ENCODE measurements around the gene DCLK2. TPM values are rescaled to one million over a fixed set of nuclear protein-coding genes. Genes with fewer than 3 reads are reported as not detected.

Gene DCLK2
- total and polyA plus RNA-seq, 4 donors = 2.4 to 17.9 (median 12.7) TPM

DNA sequence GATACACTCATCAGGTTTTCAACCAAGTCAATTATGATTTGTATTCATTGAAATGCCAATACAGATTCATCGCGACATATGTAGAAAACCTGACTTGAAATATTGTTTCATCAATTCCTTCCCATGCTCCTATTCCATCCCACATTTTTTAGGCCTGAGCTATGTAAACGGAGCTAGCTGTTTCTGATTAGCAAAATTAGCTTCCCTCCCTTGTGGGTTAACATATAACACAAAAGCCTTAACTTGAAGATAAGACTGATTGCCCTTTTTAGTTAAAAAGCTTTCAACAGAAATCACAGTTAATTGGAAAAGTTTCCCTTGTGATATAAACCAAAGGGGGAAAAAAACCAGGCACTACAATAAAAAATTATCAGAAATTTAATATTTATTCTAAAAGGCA is 32.8 kb upstream of the DCLK2 start:
- ATAC-seq (ENCODE audit: low FRiP score) (no peak), DNase-seq (no peak)
- H3K4me1 ChIP-seq (ENCODE audit: control insufficient read depth in 1 of 2, insufficient read depth in 2 of 2, low read length in 2 of 2) = peaks cover 0 to 3% of the 10 kb centered on the region in 2 donors
- no peak overlapping the region for H3K4me3 ChIP-seq (ENCODE audit: low read length in 2 of 2)
- no peaks in the 10 kb centered on the region for H3K36me3 ChIP-seq (ENCODE audit: control insufficient read depth in 1 of 2, insufficient read depth in 2 of 2, low read length in 1 of 2)
- H3K9me3 ChIP-seq (ENCODE audit: control insufficient read depth, low read length) = no peaks in the 10 kb centered on the region
- intact Hi-C loops (cut with DNase I) = no loop called here
- no peaks in the 10 kb centered on the region for H3K27me3 ChIP-seq (ENCODE audit: control insufficient read depth in 1 of 2, insufficient read depth in 2 of 2, low read length in 1 of 2)
- 83 to 86% methylated on average over 3 of the region's 3 CpGs for WGBS, 2 donors
- H3K27ac ChIP-seq (ENCODE audit: low read depth in 1 of 2, low read length in 2 of 2) = no peak overlapping the region

DNA sequence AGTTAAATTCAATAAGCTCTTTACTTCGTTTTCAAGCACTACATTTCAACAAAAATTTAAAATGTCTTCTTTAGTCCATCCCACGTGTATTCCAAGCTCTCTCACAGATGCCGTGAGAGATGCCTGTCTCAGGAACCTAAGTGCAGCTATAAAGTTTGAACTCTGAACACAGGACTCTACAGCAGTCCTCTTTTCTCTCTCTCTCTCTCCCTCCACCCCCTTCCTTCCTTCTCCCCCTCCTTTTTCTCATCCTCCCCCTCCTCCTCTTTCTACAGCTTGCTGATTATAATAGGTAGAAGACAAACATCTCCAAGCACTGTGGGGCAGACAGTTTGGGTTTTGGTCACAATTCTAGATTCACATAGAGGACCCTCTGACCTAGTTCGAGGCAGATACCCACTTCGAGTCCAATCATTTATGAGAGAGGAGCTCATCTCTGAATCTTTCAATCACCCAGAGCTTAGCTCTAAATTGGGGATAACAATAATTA is 31.5 kb upstream of the DCLK2 start:
- ATAC-seq (ENCODE audit: low FRiP score) = no peak
- Histone ChIP-seq H3K27me3 (ENCODE audit: control insufficient read depth in 1 of 2, insufficient read depth in 2 of 2, low read length in 1 of 2) (no peaks in the 10 kb centered on the region), H3K9me3 (ENCODE audit: control insufficient read depth, low read length) (no peaks in the 10 kb centered on the region), H3K4me3 (ENCODE audit: low read length in 2 of 2) (no peak overlapping the region), H3K27ac (ENCODE audit: low read depth in 1 of 2, low read length in 2 of 2) (no peak overlapping the region), H3K4me1 (ENCODE audit: control insufficient read depth in 1 of 2, insufficient read depth in 2 of 2, low read length in 2 of 2) (peaks cover 0 to 3% of the 10 kb centered on the region in 2 donors), H3K36me3 (ENCODE audit: control insufficient read depth in 1 of 2, insufficient read depth in 2 of 2, low read length in 1 of 2) (no peaks in the 10 kb centered on the region)
- 73 to 80% methylated on average over 5 of the region's 5 CpGs for WGBS, 2 donors
- intact Hi-C loops (cut with DNase I) = no loop called here
- no peak for DNase-seq

DNA sequence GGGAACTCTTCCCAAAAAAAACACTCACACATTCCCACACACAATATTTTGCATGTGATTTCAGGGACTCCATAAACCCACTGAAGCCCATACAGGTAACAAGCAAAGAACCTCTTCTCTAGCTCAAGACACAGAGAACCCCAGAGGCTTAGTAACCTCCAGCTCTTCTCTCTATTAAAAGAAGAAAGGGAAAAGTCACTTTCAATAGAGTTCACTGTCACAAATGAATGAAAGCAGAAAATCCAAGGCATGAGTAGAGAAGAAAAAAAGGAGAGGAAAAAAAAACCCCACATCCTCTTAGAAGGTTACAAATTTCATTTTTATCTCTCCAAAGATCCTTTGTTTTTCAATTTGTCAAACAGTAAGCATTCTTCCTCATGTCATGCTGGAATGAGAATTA is 30.7 kb upstream of the DCLK2 start:
- intact Hi-C loops (cut with DNase I) = no loop called here
- ATAC-seq (ENCODE audit: low FRiP score) (no peak), DNase-seq (no peak)
- no peak overlapping the region for H3K27ac ChIP-seq (ENCODE audit: low read depth in 1 of 2, low read length in 2 of 2)
- H3K27me3 ChIP-seq (ENCODE audit: control insufficient read depth in 1 of 2, insufficient read depth in 2 of 2, low read length in 1 of 2) = no peaks in the 10 kb centered on the region
- H3K9me3 ChIP-seq (ENCODE audit: control insufficient read depth, low read length) = no peaks in the 10 kb centered on the region
- H3K4me1 ChIP-seq (ENCODE audit: control insufficient read depth in 1 of 2, insufficient read depth in 2 of 2, low read length in 2 of 2) = peaks cover 0 to 3% of the 10 kb centered on the region in 2 donors
- H3K4me3 ChIP-seq (ENCODE audit: low read length in 2 of 2) = no peak overlapping the region
- no peaks in the 10 kb centered on the region for H3K36me3 ChIP-seq (ENCODE audit: control insufficient read depth in 1 of 2, insufficient read depth in 2 of 2, low read length in 1 of 2)

DNA sequence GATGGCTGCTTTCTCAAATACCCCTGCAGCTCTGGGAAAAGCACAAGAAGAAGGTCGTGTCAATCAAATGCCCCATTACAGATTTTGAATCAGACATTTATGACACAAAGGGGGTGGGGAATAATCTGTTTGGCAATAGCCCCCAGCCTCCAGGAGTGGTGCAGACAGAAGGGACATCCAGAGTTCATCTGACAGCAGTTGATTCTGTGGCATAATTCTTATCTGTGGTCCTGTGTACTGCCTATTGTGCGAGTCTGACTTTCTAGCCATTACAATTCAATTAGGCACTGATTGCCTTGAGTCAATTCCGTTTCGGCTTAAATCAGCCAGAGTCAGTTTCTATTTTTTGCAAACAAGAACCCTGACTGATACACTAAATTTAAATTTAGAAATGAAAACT is 28.6 kb upstream of the DCLK2 start:
- H3K9me3 ChIP-seq (ENCODE audit: control insufficient read depth, low read length) = no peaks in the 10 kb centered on the region
- H3K4me3 ChIP-seq (ENCODE audit: low read length in 2 of 2) = no peak overlapping the region
- no peak for ATAC-seq (ENCODE audit: low FRiP score)
- H3K27me3 ChIP-seq (ENCODE audit: control insufficient read depth in 1 of 2, insufficient read depth in 2 of 2, low read length in 1 of 2) = no peaks in the 10 kb centered on the region
- no peak for DNase-seq
- H3K36me3 ChIP-seq (ENCODE audit: control insufficient read depth in 1 of 2, insufficient read depth in 2 of 2, low read length in 1 of 2) = no peaks in the 10 kb centered on the region
- intact Hi-C loops (cut with DNase I) = no loop called here
- 43 to 51% methylated on average over 4 of the region's 4 CpGs for WGBS, 2 donors
- H3K27ac ChIP-seq (ENCODE audit: low read depth in 1 of 2, low read length in 2 of 2) = no peak overlapping the region
- peaks cover 0 to 3% of the 10 kb centered on the region in 2 donors for H3K4me1 ChIP-seq (ENCODE audit: control insufficient read depth in 1 of 2, insufficient read depth in 2 of 2, low read length in 2 of 2)

DNA sequence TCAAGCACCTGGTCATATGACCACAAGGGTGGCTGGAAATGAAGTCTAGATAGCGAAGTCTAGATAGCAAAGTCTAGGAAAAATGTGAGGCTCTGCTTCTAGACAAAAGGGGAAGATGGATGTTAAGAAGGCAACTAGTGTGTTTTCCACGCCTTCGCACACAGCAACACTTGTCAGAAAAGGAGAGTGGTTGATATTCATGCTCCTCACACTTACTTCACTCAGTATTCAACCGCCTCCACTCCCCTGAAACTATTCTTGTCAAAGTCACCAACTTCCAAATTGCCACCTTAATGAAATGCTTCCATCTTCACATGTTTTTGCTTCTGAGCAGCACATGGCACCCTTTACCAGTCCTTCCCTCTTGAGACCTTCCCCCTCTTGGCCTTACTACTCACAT is 27.7 kb upstream of the DCLK2 start:
- H3K27me3 ChIP-seq (ENCODE audit: control insufficient read depth in 1 of 2, insufficient read depth in 2 of 2, low read length in 1 of 2) = no peaks in the 10 kb centered on the region
- no peaks in the 10 kb centered on the region for H3K9me3 ChIP-seq (ENCODE audit: control insufficient read depth, low read length)
- DNase-seq (no peak), ATAC-seq (ENCODE audit: low FRiP score) (no peak)
- peaks cover 0 to 3% of the 10 kb centered on the region in 2 donors for H3K4me1 ChIP-seq (ENCODE audit: control insufficient read depth in 1 of 2, insufficient read depth in 2 of 2, low read length in 2 of 2)
- H3K4me3 ChIP-seq (ENCODE audit: low read length in 2 of 2) = no peak overlapping the region
- WGBS, 2 donors = 98 to 99% methylated on average over 4 of the region's 4 CpGs
- intact Hi-C loops (cut with DNase I) = no loop called here
- no peak overlapping the region for H3K27ac ChIP-seq (ENCODE audit: low read depth in 1 of 2, low read length in 2 of 2)
- H3K36me3 ChIP-seq (ENCODE audit: control insufficient read depth in 1 of 2, insufficient read depth in 2 of 2, low read length in 1 of 2) = no peaks in the 10 kb centered on the region

DNA sequence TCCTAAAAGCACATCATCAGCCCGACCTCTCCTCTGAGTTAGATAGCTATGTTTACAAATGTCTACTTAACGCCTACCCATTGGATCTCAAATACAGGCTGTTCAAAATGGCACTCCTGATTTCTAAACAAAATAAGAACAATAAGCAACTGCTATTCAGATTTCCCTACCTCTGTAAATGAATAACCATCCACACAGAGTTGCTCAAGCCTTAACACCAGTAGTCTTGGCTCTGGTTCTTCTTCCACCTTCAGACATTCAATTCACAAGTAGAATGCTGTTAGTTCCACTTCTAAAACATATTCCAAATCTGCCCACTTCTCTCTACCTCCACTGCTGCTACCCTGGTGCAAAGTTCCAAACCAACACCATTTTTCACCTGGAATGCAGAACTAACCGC is 27.1 kb upstream of the DCLK2 start:
- Histone ChIP-seq H3K27me3 (ENCODE audit: control insufficient read depth in 1 of 2, insufficient read depth in 2 of 2, low read length in 1 of 2) (no peaks in the 10 kb centered on the region), H3K4me3 (ENCODE audit: low read length in 2 of 2) (no peak overlapping the region), H3K27ac (ENCODE audit: low read depth in 1 of 2, low read length in 2 of 2) (no peak overlapping the region), H3K36me3 (ENCODE audit: control insufficient read depth in 1 of 2, insufficient read depth in 2 of 2, low read length in 1 of 2) (no peaks in the 10 kb centered on the region), H3K9me3 (ENCODE audit: control insufficient read depth, low read length) (no peaks in the 10 kb centered on the region), H3K4me1 (ENCODE audit: control insufficient read depth in 1 of 2, insufficient read depth in 2 of 2, low read length in 2 of 2) (peaks cover 0 to 3% of the 10 kb centered on the region in 2 donors)
- intact Hi-C loops (cut with DNase I) = no loop called here
- DNase-seq (no peak), ATAC-seq (ENCODE audit: low FRiP score) (no peak)
- WGBS, 2 donors = 92% methylated on average over 3 of the region's 3 CpGs

DNA sequence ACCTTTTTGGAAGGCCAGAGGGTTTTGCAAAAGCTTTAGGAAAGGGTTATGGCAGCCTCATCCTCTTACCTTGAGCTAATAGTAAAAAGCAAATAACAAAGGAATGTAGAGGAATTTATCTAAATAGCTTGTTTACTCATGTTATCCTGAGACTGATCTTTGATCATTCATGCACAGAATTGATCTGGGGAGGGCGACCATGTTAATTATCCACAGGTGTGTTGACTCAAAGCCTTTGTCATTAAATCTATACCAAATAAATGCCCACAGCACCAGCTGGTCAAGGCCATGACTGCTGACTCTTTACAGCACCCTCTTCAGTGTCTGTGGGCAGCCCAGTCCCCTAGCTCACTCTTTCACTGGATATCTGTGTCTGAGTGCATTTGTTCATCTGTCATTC is 22.8 kb upstream of the DCLK2 start:
- H3K27ac ChIP-seq (ENCODE audit: low read depth in 1 of 2, low read length in 2 of 2) = no peak overlapping the region
- intact Hi-C loops (cut with DNase I) = no loop called here
- no peaks in the 10 kb centered on the region for H3K9me3 ChIP-seq (ENCODE audit: control insufficient read depth, low read length)
- WGBS, 2 donors = 91 to 95% methylated on average over 1 of the region's 1 CpG
- no peak overlapping the region for H3K4me3 ChIP-seq (ENCODE audit: low read length in 2 of 2)
- H3K36me3 ChIP-seq (ENCODE audit: control insufficient read depth in 1 of 2, insufficient read depth in 2 of 2, low read length in 1 of 2) = no peaks in the 10 kb centered on the region
- DNase-seq (no peak), ATAC-seq (ENCODE audit: low FRiP score) (no peak)
- no peaks in the 10 kb centered on the region for H3K4me1 ChIP-seq (ENCODE audit: control insufficient read depth in 1 of 2, insufficient read depth in 2 of 2, low read length in 2 of 2)
- H3K27me3 ChIP-seq (ENCODE audit: control insufficient read depth in 1 of 2, insufficient read depth in 2 of 2, low read length in 1 of 2) = no peaks in the 10 kb centered on the region

DNA sequence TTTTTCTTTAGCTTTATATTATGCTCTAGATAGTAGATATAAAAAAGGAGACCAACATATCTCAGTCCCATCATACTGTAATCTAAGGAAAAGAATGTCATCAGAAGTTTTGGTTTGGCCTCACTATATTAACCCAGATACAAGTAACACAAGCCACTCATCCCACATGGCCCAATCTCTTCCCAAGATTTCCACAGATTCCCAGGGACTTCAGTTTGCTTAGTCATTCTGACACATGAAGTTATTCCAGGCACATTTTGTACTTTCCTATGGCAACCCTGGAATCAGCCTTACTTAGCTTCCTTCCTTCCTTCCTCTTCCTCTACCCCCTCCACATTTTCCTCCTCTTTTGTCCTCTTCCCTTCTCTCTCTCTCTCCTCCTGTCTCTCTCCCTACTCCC is 21.7 kb upstream of the DCLK2 start:
- Histone ChIP-seq H3K4me3 (ENCODE audit: low read length in 2 of 2) (no peak overlapping the region), H3K4me1 (ENCODE audit: control insufficient read depth in 1 of 2, insufficient read depth in 2 of 2, low read length in 2 of 2) (no peaks in the 10 kb centered on the region), H3K27ac (ENCODE audit: low read depth in 1 of 2, low read length in 2 of 2) (no peak overlapping the region), H3K27me3 (ENCODE audit: control insufficient read depth in 1 of 2, insufficient read depth in 2 of 2, low read length in 1 of 2) (no peaks in the 10 kb centered on the region), H3K36me3 (ENCODE audit: control insufficient read depth in 1 of 2, insufficient read depth in 2 of 2, low read length in 1 of 2) (no peaks in the 10 kb centered on the region), H3K9me3 (ENCODE audit: control insufficient read depth, low read length) (no peaks in the 10 kb centered on the region)
- ATAC-seq (ENCODE audit: low FRiP score) (no peak), DNase-seq (no peak)
- intact Hi-C loops (cut with DNase I) = no loop called here

DNA sequence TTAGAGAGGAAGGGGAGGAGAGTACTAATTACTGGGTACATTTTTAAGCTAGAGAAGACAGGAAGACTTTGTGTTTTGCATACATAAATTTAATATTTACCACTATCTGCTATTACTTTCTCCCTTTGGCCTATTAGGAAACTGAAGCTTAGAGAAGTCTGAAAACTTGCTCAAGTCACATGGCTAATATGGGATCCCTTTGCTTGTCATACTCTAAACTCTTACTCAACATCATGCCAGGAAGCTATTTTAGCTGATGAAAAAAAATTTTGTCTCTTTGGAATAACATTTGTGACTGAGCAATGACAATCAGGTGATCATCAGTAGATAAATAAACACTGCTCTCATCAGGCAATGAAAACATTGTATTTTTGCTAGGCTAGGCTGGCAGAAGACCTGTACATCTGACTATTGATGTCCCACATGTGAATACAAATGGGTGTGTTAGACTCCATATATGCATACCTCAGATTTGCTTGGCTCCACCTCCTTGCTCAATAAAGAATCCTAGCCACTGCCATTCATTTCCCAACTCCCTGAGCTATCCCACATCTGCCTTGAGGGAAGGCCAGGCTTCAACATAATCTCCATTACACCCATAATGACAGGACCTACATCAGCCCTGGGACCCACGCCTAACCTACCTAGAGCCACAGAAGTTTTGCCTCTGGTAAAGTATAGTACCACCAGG is 17.0 kb upstream of the DCLK2 start:
- Histone ChIP-seq H3K4me3 (ENCODE audit: low read length in 2 of 2) (no peak overlapping the region), H3K4me1 (ENCODE audit: control insufficient read depth in 1 of 2, insufficient read depth in 2 of 2, low read length in 2 of 2) (no peaks in the 10 kb centered on the region), H3K36me3 (ENCODE audit: control insufficient read depth in 1 of 2, insufficient read depth in 2 of 2, low read length in 1 of 2) (no peaks in the 10 kb centered on the region), H3K27me3 (ENCODE audit: control insufficient read depth in 1 of 2, insufficient read depth in 2 of 2, low read length in 1 of 2) (no peaks in the 10 kb centered on the region), H3K9me3 (ENCODE audit: control insufficient read depth, low read length) (no peaks in the 10 kb centered on the region), H3K27ac (ENCODE audit: low read depth in 1 of 2, low read length in 2 of 2) (no peak overlapping the region)
- DNase-seq = no peak
- WGBS, 2 donors = 54 to 95% methylated on average over 1 of the region's 1 CpG
- no peak for ATAC-seq (ENCODE audit: low FRiP score)
- intact Hi-C loops (cut with DNase I) = no loop called here

Data from aorta (tissue), 5 donors.